LoVo (cell line): ENCODE data around the gene TFF1.

Experiments
- DNase-seq: peaks from one replicate; pipeline ENCODE4 v3.0.0-alpha.2; 2016; ENCODE audit warnings: low spot score

The TFF1 gene

GRCh38 chr21:42381347-42381984 lies 15.1 kb upstream of the TFF1 start:
- peak; percentile 61 for DNase-seq

GRCh38 chr21:42379426-42380215 lies 13.3 kb upstream of the TFF1 start:
- no peak for DNase-seq

GRCh38 chr21:42378418-42378817 lies 12.1 kb upstream of the TFF1 start:
- DNase-seq = no peak

GRCh38 chr21:42377951-42378340 lies 11.6 kb upstream of the TFF1 start:
- DNase-seq = no peak

- no peak for DNase-seq
Measured at GRCh38 chr21:42377211-42377950, 11.0 kb upstream of the TFF1 start.

GRCh38 chr21:42376338-42376982 lies 10.1 kb upstream of the TFF1 start:
- no peak for DNase-seq

- DNase-seq = no peak
Measured at GRCh38 chr21:42375966-42376337, 9.6 kb upstream of the TFF1 start.

GRCh38 chr21:42375506-42375905 lies 9.2 kb upstream of the TFF1 start:
- DNase-seq = no peak

GRCh38 chr21:42374864-42375499 lies 8.6 kb upstream of the TFF1 start:
- DNase-seq = no peak

GRCh38 chr21:42374457-42374856 lies 8.1 kb upstream of the TFF1 start:
- no peak for DNase-seq

GRCh38 chr21:42373908-42374455 lies 7.6 kb upstream of the TFF1 start:
- DNase-seq = no peak

- no peak for DNase-seq
Measured at GRCh38 chr21:42373196-42373907, 7.0 kb upstream of the TFF1 start.

- no peak for DNase-seq
Measured at GRCh38 chr21:42370894-42371654, 4.7 kb upstream of the TFF1 start.

- DNase-seq = no peak
Measured at GRCh38 chr21:42369821-42370220, 3.5 kb upstream of the TFF1 start.

- no peak for DNase-seq
Measured at GRCh38 chr21:42367367-42368165, 1.2 kb upstream of the TFF1 start.

GRCh38 chr21:42365770-42366169 lies 565 bp downstream of the TFF1 start:
- DNase-seq = no peak

- no peak for DNase-seq
Measured at GRCh38 chr21:42364304-42364865, 1.9 kb downstream of the TFF1 start.

GRCh38 chr21:42363312-42363711 lies 3.0 kb downstream of the TFF1 start:
- DNase-seq = peak; percentile 19

GRCh38 chr21:42362700-42363099 lies 3.6 kb downstream of the TFF1 start:
- DNase-seq = no peak
